ENCODE data around the gene APOC4.

DNA sequence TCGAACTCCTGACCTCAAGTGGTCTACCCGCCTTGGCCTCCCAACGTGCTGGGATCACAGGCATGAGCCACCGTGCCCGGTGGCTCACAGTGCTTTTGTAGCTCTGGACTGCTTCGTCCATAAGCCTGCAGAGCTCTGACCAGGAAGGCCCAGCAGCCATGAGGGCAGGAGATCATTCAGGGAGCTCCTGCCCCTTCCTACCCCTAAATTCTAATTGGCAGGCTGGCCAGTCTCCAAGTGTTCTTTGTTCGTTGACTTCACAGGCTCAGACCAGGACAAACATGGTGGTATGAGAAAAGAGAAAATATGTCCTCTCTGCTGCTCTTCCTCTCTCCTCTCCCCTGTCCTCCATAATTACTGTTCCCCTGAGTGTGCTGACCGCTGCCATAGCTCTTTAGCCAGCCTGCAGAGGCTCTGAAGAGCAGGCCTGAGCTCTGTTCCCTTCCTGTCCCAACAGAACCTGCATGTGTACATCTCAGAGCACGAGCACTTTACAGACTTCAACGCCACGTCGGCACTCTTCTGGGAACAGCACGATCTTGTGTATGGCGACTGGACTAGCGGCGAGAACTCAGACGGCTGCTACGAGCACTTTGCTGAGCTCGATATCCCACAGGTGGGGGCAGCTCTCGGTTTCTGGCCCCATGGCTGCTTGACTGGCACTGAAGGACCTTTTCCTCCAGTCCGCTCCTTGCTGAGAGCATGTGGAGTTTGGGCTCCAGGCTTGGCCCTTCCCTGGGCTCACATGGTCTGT, 32.1 kb downstream of the APOC4 start:
- TF ChIP-seq EZH2 (IDR thresholded peaks at IDR 0.05; ENCODE audit: insufficient read depth, poor library complexity, severe bottlenecking) (no peak), EZH2phosphoT487 (IDR thresholded peaks at IDR 0.05; ENCODE audit: insufficient read depth, low read depth) (no peak)
